Endothelial cell of umbilical vein (primary cell): ENCODE results near the gene SLC66A2. TPM values are rescaled to one million over a fixed set of nuclear protein-coding genes. Genes with fewer than 3 reads are reported as not detected.

ENCODE experiments used
- BruUV-seq: library from RNA; stranded (reverse); fragments of 400-500 nt; replicated peaks from 2 replicates; lab custom pipeline; 2021; lab: Mats Ljungman, UMichigan
- CTCF ChIA-PET: fragments of 300-600, 350-600 bp; sonication (Branson Sonifier 250); formaldehyde crosslinking; loops from one replicate; lab custom pipeline; 2021; ENCODE audit warnings: antibody characterized with exemption, inconsistent platforms; lab: Charles Lee
- POLR2A ChIA-PET: fragments of 300-600, 350-600 bp; sonication (Branson Sonifier 250); formaldehyde crosslinking; loops from one replicate; lab custom pipeline; 2021; ENCODE audit warnings: antibody characterized with exemption, inconsistent platforms; lab: Charles Lee
- DNase-seq: peaks from one replicate; pipeline ENCODE4 v3.0.0-alpha.2; 2011; ENCODE audit warnings: low read depth, low spot score
- FAIRE-seq: peaks from 2 replicates; lab custom pipeline; 2011; peaks lifted over from hg19 to GRCh38; lab: Jason Lieb, UNC
- H2AFZ ChIP-seq: 2 replicates; pipeline ENCODE4 v1.6.0; 2012; ENCODE audit warnings: low read depth, low read length, control low read depth, inconsistent platforms
- H3K27ac ChIP-seq: 2 replicates; pipeline ENCODE4 v1.5.1; 2011; ENCODE audit warnings: low read depth, mild to moderate bottlenecking, control low read depth, low read length, moderate library complexity; ENCODE audit not compliant: insufficient read depth
- H3K27me3 ChIP-seq, 2 experiments: 2 replicates each; pipeline versions ENCODE4 v1.6.0 to v1.6.1; 2011; ENCODE audit warnings: low read length in 2 of 2, mixed read lengths in 1 of 2; ENCODE audit not compliant: control insufficient read depth in 2 of 2, insufficient read depth in 2 of 2
- H3K36me3 ChIP-seq, 2 experiments: 2 replicates in 1 of 2; 3 replicates in 1 of 2; pipeline ENCODE4 v1.5.1; 2011; ENCODE audit warnings: low read length in 2 of 2, mild to moderate bottlenecking in 1 of 2, moderate library complexity in 1 of 2; ENCODE audit not compliant: control insufficient read depth in 2 of 2, insufficient read depth in 2 of 2; ENCODE audit errors: extremely low read depth in 1 of 2
- H3K4me1 ChIP-seq: 3 replicates; pipeline ENCODE4 v1.5.1; 2011; ENCODE audit warnings: mild to moderate bottlenecking, low read length; ENCODE audit not compliant: control insufficient read depth, insufficient read depth; ENCODE audit errors: extremely low read depth
- H3K4me2 ChIP-seq: 2 replicates; pipeline ENCODE4 v1.6.1; 2011; ENCODE audit warnings: low read length, control low read depth, mixed read lengths; ENCODE audit not compliant: insufficient read depth
- H3K4me3 ChIP-seq, 3 experiments: fragments of 200-600 bp in 1 of 3; sonication (generic), shearing (Covaris generic) in 1 of 3; replicated peaks in 1 of 3; 2 replicates each; pipeline ENCODE4 v1.5.1; 2011 to 2016; ENCODE audit warnings: control low read depth in 3 of 3, low read length in 3 of 3, mild to moderate bottlenecking in 2 of 3, inconsistent platforms in 1 of 3, low read depth in 1 of 3, moderate library complexity in 1 of 3; ENCODE audit not compliant: insufficient read depth in 1 of 3
- H3K79me2 ChIP-seq: 2 replicates; pipeline ENCODE4 v1.6.0; 2012; ENCODE audit warnings: low read length, inconsistent platforms; ENCODE audit not compliant: control insufficient read depth, insufficient read depth
- H3K9ac ChIP-seq: replicated peaks from 2 replicates; pipeline ENCODE3; 2011; ENCODE audit warnings: low read length, control low read depth; ENCODE audit not compliant: insufficient read depth; ENCODE audit errors: extremely low read depth
- H3K9me1 ChIP-seq: replicated peaks from 3 replicates; pipeline ENCODE4 v1.6.0; 2011; ENCODE audit warnings: mild to moderate bottlenecking, low read length; ENCODE audit not compliant: control insufficient read depth, insufficient read depth; ENCODE audit errors: extremely low read depth
- H3K9me3 ChIP-seq: replicated peaks from 2 replicates; pipeline ENCODE4 v1.5.1; 2012; ENCODE audit warnings: low read length, inconsistent platforms; ENCODE audit not compliant: control insufficient read depth, insufficient read depth
- H4K20me1 ChIP-seq: replicated peaks from 2 replicates; pipeline ENCODE3; 2011; ENCODE audit warnings: mild to moderate bottlenecking, low read length; ENCODE audit not compliant: control insufficient read depth, insufficient read depth; ENCODE audit errors: extremely low read depth
- EZH2 ChIP-seq: IDR thresholded peaks from 2 replicates; pipeline ENCODE4 v1.6.1; 2012; ENCODE audit warnings: borderline replicate concordance, low read depth, mild to moderate bottlenecking, moderate library complexity, low read length, inconsistent platforms; ENCODE audit not compliant: severe bottlenecking
- FOS ChIP-seq: IDR thresholded peaks from 2 replicates; pipeline ENCODE4 v1.6.1; 2011; ENCODE audit warnings: mild to moderate bottlenecking, low read length, moderate library complexity, borderline replicate concordance; ENCODE audit not compliant: insufficient read depth
- GATA2 ChIP-seq: IDR thresholded peaks from 2 replicates; pipeline ENCODE4 v1.7.0; 2011; ENCODE audit warnings: low read depth, mild to moderate bottlenecking, moderate library complexity, mixed read lengths, low read length; ENCODE audit not compliant: insufficient read length, insufficient read depth
- JUN ChIP-seq: IDR thresholded peaks from 2 replicates; pipeline ENCODE4 v1.6.1; 2011; ENCODE audit warnings: borderline replicate concordance, low read depth; ENCODE audit not compliant: insufficient read length, insufficient read depth
- MYC ChIP-seq: IDR thresholded peaks from one replicate; pipeline ENCODE4 v1.6.1; 2011; ENCODE audit warnings: mild to moderate bottlenecking, low read depth, low read length
- POLR2A ChIP-seq: IDR thresholded peaks from 2 replicates; pipeline ENCODE4 v1.6.1; 2012; ENCODE audit warnings: low read depth, mild to moderate bottlenecking, control low read depth, low read length
- POLR2AphosphoS5 ChIP-seq: IDR thresholded peaks from 2 replicates; pipeline ENCODE4 v1.6.1; 2012; ENCODE audit warnings: low read depth, mild to moderate bottlenecking, control low read depth, low read length, moderate library complexity; ENCODE audit not compliant: insufficient read depth
- dilution Hi-C: fragments of 300-500 bp; cut with MboI; formaldehyde crosslinking; loops from one replicate; pipeline ENCODE4 v1.15.0; 2019; ENCODE audit warnings: low sequenced_read_pairs; ENCODE audit not compliant: extremely low pct_ligation_motif_present
- intact Hi-C: fragments of 100-400 bp; cut with micrococcal nuclease; formaldehyde crosslinking; loops from one replicate; pipeline ENCODE4 v1.10.0; 2022
- polyA plus RNA-seq, 4 experiments: library from polyadenylated mRNA; depleted of rRNA in 3 of 4; stranded (reverse) in 3 of 4; unstranded in 1 of 4; fragments of >200 nt; gene quantifications; 2 replicates each; pipeline versions ENCODE4 v1.2.1 to v1.2.3, GENCODE V29; 2011 to 2012; ENCODE audit warnings: missing spikeins in 1 of 4
- total RNA-seq: library from RNA; stranded (reverse); gene quantifications from 2 replicates; pipeline ENCODE4 v1.2.3, GENCODE V29; 2021
- TF ChIP-seq, protein P1 (sequence below): IDR thresholded peaks from 2 replicates; pipeline ENCODE4 v1.6.1; 2011; ENCODE audit not compliant: insufficient read depth, insufficient read length
- TF ChIP-seq, protein P2 (sequence below), 2 donors: IDR thresholded peaks; 1 replicate in 1 of 2; 2 replicates in 1 of 2; pipeline ENCODE4 v1.5.1; 2011; ENCODE audit warnings: low read length in 2 of 2, mild to moderate bottlenecking in 2 of 2, moderate library complexity in 2 of 2, control low read depth in 1 of 2, inconsistent platforms in 1 of 2, low read depth in 1 of 2; ENCODE audit not compliant: insufficient read depth in 1 of 2; ENCODE audit errors: extremely low read depth in 1 of 2

The SLC66A2 gene
- total and polyA plus RNA-seq, 2 donors (not counting 3 experiments of a cell fraction or from before 2014, with no cell fraction given) = 32.5 to 37.1 TPM

DNA sequence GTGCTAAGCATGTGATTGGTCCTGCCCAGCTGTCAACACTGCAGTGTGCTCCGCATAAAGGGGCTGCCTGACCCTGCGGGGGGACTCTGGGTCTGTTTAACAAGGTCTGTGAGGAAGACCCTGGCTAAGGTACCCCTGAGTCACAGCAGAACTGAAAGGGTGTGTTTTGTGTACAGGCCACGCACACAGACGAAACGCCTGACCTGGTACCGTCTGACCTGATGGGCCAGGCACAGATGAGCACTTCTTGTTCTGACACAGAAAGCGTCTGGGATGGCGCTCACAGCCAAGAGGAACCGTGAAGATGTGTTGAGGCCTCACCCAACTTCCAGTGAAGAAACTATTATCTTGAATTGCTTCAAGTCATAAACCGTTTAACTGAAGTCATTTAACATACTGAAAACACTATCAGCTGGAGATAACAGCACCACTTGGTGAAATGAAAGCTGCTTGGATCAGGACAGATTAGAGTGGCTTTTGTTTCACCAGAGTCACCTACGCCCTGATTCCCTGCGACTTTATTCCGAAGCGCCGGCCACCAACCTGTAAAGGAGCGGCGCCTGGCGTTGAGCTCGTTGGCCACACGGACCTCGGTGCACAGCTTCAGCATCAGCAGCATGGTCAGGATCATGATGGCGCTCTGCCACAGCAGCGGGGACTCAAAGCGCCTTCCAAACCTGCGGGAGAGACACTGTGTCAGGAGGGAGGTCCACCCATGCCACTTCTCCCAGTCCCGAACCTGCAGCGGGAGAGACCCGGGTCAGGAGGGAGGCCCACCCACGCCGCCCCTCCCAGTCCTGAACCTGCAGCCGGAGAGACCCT is 8.5 kb downstream of the SLC66A2 start:
- no peak overlapping the region for H3K9ac ChIP-seq
- no TSS peak for BruUV-seq
- peaks cover 4 to 22% of the 10 kb centered on the region in 2 experiments for H3K36me3 ChIP-seq
- TF ChIP-seq POLR2A (no peak), GATA2 (no peak), MYC (no peak), FOS (no peak)
- TF ChIP-seq, protein P1, sequence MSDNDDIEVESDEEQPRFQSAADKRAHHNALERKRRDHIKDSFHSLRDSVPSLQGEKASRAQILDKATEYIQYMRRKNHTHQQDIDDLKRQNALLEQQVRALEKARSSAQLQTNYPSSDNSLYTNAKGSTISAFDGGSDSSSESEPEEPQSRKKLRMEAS = no peak
- no peaks in the 10 kb centered on the region for H3K9me1 ChIP-seq
- dilution Hi-C loops = no loop called here
- H3K4me1 ChIP-seq = no peaks in the 10 kb centered on the region
- DNase-seq (no peak), FAIRE-seq (no peak)
- H3K27me3 ChIP-seq = no peaks in the 10 kb centered on the region
- H3K9me3 ChIP-seq = no peaks in the 10 kb centered on the region
- H3K79me2 ChIP-seq = peaks cover 27% of the 10 kb centered on the region
- CTCF ChIA-PET = no interaction called here
- no peak overlapping the region for H3K27ac ChIP-seq
- POLR2A ChIA-PET = no interaction called here
- intact Hi-C loops = no loop called here
- no peak overlapping the region for H2AFZ ChIP-seq
- no peak overlapping the region for H3K4me3 ChIP-seq
- H3K4me2 ChIP-seq = no peak overlapping the region
- no peaks in the 10 kb centered on the region for H4K20me1 ChIP-seq

DNA sequence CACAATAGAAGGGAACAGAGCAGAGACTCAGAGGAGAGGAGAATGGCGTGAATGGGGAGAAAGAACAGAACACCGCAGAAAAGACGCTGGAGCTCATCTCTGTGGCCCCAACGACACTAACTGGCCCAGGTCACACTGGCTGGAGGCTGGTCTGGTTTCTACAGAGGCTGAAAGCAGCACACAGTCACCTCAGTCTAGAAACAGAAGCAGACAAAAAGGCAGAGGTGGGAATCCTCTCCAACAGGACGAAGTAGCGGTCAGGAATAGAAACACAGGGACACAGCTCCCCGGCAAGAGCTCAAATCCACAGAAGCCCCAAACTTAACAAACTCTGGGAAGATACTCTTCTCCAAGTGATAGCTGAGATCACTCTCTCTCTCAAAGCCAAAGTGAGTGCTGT is 9.2 kb downstream of the SLC66A2 start:
- H3K4me2 ChIP-seq = no peak overlapping the region
- no peak overlapping the region for H2AFZ ChIP-seq
- DNase-seq (no peak), FAIRE-seq (no peak)
- no peaks in the 10 kb centered on the region for H3K27me3 ChIP-seq
- H3K4me3 ChIP-seq = no peak overlapping the region
- ChIA-PET CTCF (no interaction called here), POLR2A (no interaction called here)
- H3K9ac ChIP-seq = no peak overlapping the region
- TF ChIP-seq JUN (no peak), GATA2 (no peak), POLR2A (no peak), EZH2 (no peak), FOS (no peak), MYC (no peak), POLR2AphosphoS5 (no peak)
- TF ChIP-seq, protein P1 = no peak
- TF ChIP-seq, protein P2, sequence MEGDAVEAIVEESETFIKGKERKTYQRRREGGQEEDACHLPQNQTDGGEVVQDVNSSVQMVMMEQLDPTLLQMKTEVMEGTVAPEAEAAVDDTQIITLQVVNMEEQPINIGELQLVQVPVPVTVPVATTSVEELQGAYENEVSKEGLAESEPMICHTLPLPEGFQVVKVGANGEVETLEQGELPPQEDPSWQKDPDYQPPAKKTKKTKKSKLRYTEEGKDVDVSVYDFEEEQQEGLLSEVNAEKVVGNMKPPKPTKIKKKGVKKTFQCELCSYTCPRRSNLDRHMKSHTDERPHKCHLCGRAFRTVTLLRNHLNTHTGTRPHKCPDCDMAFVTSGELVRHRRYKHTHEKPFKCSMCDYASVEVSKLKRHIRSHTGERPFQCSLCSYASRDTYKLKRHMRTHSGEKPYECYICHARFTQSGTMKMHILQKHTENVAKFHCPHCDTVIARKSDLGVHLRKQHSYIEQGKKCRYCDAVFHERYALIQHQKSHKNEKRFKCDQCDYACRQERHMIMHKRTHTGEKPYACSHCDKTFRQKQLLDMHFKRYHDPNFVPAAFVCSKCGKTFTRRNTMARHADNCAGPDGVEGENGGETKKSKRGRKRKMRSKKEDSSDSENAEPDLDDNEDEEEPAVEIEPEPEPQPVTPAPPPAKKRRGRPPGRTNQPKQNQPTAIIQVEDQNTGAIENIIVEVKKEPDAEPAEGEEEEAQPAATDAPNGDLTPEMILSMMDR (IDR thresholded peaks at IDR 0.05; ENCODE audit: extremely low read depth in 1 of 2, insufficient read depth in 1 of 2, low read depth in 1 of 2, low read length in 2 of 2) = no peak
- no peaks in the 10 kb centered on the region for H4K20me1 ChIP-seq
- no peak overlapping the region for H3K27ac ChIP-seq
- peaks cover 4 to 22% of the 10 kb centered on the region in 2 experiments for H3K36me3 ChIP-seq
- H3K79me2 ChIP-seq = peaks cover 28% of the 10 kb centered on the region
- no TSS peak for BruUV-seq
- no peaks in the 10 kb centered on the region for H3K4me1 ChIP-seq
- H3K9me3 ChIP-seq = no peaks in the 10 kb centered on the region
- dilution Hi-C loops = no loop called here
- intact Hi-C loops = no loop called here
- no peaks in the 10 kb centered on the region for H3K9me1 ChIP-seq
